Measurements from ENCODE around the gene UBE2D3. TPM values are rescaled to one million over a fixed set of nuclear protein-coding genes. Genes with fewer than 3 reads are reported as not detected.

The UBE2D3 gene
- polyA plus RNA-seq, 1 donor from 2014 or later, result 373 TPM

- no peak for TF ChIP-seq CTCF (IDR thresholded peaks at IDR 0.05; ENCODE audit: poor library complexity, severe bottlenecking)
- TF ChIP-seq MXI1 (conservative IDR thresholded peaks at IDR 0.05; ENCODE audit: poor library complexity, severe bottlenecking), result peak; percentile 16
- no peak for TF ChIP-seq TAF1 (IDR thresholded peaks at IDR 0.05; ENCODE audit: low read depth)
- no peak for TF ChIP-seq EZH2 (IDR thresholded peaks at IDR 0.05; ENCODE audit: borderline replicate concordance, insufficient read depth, low read length, poor library complexity, severe bottlenecking)
- H3K4me2 ChIP-seq (ENCODE audit: low read length), result peak overlapping the region; percentile 46
- H3F3A ChIP-seq (ENCODE audit: insufficient read depth, low read length, poor library complexity, severe bottlenecking), result peaks cover 7% of the 10 kb centered on the region
- no peaks in the 10 kb centered on the region for H3K9me2 ChIP-seq (ENCODE audit: insufficient read depth, low read length)
- peak overlapping the region; percentile 80 for H3K27ac ChIP-seq (ENCODE audit: low read length)
- H3K4me3 ChIP-seq (ENCODE audit: low read length), result peak overlapping the region; percentile 94
- H3K9me3 ChIP-seq (ENCODE audit: low read length), result no peaks in the 10 kb centered on the region
- H4K20me1 ChIP-seq (ENCODE audit: insufficient read depth), result no peaks in the 10 kb centered on the region
- peak overlapping the region; percentile 82 for H2AFZ ChIP-seq (ENCODE audit: low read depth, low read length)
- H3K27me3 ChIP-seq (ENCODE audit: insufficient read depth, low read depth, low read length), result no peaks in the 10 kb centered on the region
- peak overlapping the region; percentile 85 for H3K9ac ChIP-seq (ENCODE audit: low read length)
- H3K36me3 ChIP-seq (ENCODE audit: insufficient read depth, low read length), result no peaks in the 10 kb centered on the region
- peaks cover 22% of the 10 kb centered on the region for H3K79me2 ChIP-seq (replicated peaks; ENCODE audit: insufficient read depth, low read length)
Measured at GRCh38 chr4:102761296-102761701, 66.1 kb downstream of the UBE2D3 start.

DNA sequence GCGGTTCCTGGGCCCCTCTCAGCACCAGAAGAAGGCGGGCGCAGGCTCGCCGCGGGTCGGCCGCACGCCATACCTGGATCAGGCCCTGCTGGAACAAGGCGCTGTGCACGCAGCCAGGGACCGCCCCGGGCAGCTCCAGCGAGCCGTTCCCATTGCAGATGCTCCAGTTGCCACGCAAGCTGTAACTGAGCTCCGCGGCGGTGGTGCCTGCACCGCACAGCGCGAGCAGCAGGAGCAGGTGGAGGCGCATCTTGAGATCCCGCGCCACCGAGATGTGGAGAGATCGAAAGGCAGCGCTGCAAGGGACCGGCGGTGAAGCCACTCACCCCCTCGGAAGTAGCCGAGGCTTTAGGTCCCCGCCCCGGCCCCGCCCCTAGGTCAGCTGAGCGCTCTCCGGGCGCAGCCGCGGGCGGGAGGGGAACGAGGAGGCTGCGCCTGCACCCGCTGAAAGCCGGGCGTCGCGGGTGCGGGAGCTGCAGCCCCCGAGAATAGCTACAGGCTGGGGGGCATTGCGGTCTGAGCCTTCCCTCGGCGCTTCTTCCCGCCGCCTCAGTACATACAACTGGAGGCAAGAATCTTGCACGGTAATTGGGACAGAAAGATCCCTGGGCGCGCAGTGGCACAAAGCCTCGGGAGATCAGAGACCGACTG is 66.6 kb downstream of the UBE2D3 start, which contains the start of gene MANBA:
Gene MANBA, minus strand, starts transcription at position 324 of the 651 bp plus-strand sequence. Its CDS starts 74 bp downstream, at position 250.
- H3F3A ChIP-seq (ENCODE audit: insufficient read depth, low read length, poor library complexity, severe bottlenecking), result peaks cover 7% of the 10 kb centered on the region
- H2AFZ ChIP-seq (ENCODE audit: low read depth, low read length), result peak within 1 kb of the TSS; percentile 82
- H3K79me2 ChIP-seq (replicated peaks; ENCODE audit: insufficient read depth, low read length), result peaks cover 22% of the 10 kb centered on the region
- peak; percentile 71 for TF ChIP-seq MXI1 (conservative IDR thresholded peaks at IDR 0.05; ENCODE audit: poor library complexity, severe bottlenecking)
- TF ChIP-seq RAD21 (conservative IDR thresholded peaks at IDR 0.05), result no peak
- no peak for TF ChIP-seq EZH2 (IDR thresholded peaks at IDR 0.05; ENCODE audit: borderline replicate concordance, insufficient read depth, low read length, poor library complexity, severe bottlenecking)
- TF ChIP-seq POLR2AphosphoS5 (IDR thresholded peaks at IDR 0.05), result peak; percentile 83
- peak; percentile 75 for TF ChIP-seq REST (IDR thresholded peaks at IDR 0.05; ENCODE audit: borderline replicate concordance)
- peak; percentile 11 for TF ChIP-seq EP300 (conservative IDR thresholded peaks at IDR 0.05; ENCODE audit: poor library complexity, severe bottlenecking)
- no peak for TF ChIP-seq CTCF (IDR thresholded peaks at IDR 0.05; ENCODE audit: poor library complexity, severe bottlenecking)
- TF ChIP-seq TAF1 (IDR thresholded peaks at IDR 0.05; ENCODE audit: low read depth), result peak; percentile 55
- TF ChIP-seq SMC3 (conservative IDR thresholded peaks at IDR 0.05; ENCODE audit: poor library complexity), result peak; percentile 41
- H3K9ac ChIP-seq (ENCODE audit: low read length), result peak within 1 kb of the TSS; percentile 85
- no peaks in the 10 kb centered on the region for H3K36me3 ChIP-seq (ENCODE audit: insufficient read depth, low read length)
- H4K20me1 ChIP-seq (ENCODE audit: insufficient read depth), result no peaks in the 10 kb centered on the region
- H3K4me2 ChIP-seq (ENCODE audit: low read length), result peak within 1 kb of the TSS; percentile 69
- no peaks in the 10 kb centered on the region for H3K9me2 ChIP-seq (ENCODE audit: insufficient read depth, low read length)
- peak within 1 kb of the TSS; percentile 80 for H3K27ac ChIP-seq (ENCODE audit: low read length)
- peak within 1 kb of the TSS; percentile 94 for H3K4me3 ChIP-seq (ENCODE audit: low read length)
- H3K27me3 ChIP-seq (ENCODE audit: insufficient read depth, low read depth, low read length), result no peaks in the 10 kb centered on the region
- no peaks in the 10 kb centered on the region for H3K9me3 ChIP-seq (ENCODE audit: low read length)

Data from neural cell (in vitro differentiated cells).